ENCODE data around the gene DUSP12.

GRCh38 chr1:161733526-161733925, 16.1 kb upstream of the DUSP12 start:
- TF ChIP-seq, protein P1, sequence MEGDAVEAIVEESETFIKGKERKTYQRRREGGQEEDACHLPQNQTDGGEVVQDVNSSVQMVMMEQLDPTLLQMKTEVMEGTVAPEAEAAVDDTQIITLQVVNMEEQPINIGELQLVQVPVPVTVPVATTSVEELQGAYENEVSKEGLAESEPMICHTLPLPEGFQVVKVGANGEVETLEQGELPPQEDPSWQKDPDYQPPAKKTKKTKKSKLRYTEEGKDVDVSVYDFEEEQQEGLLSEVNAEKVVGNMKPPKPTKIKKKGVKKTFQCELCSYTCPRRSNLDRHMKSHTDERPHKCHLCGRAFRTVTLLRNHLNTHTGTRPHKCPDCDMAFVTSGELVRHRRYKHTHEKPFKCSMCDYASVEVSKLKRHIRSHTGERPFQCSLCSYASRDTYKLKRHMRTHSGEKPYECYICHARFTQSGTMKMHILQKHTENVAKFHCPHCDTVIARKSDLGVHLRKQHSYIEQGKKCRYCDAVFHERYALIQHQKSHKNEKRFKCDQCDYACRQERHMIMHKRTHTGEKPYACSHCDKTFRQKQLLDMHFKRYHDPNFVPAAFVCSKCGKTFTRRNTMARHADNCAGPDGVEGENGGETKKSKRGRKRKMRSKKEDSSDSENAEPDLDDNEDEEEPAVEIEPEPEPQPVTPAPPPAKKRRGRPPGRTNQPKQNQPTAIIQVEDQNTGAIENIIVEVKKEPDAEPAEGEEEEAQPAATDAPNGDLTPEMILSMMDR (IDR thresholded peaks at IDR 0.05 in 8 of 11, conservative IDR thresholded peaks at IDR 0.05 in 3 of 11) = no peak
- no peak for TF ChIP-seq POLR2A (IDR thresholded peaks at IDR 0.05)

Measured in spleen (tissue), 7 donors.